Measurements from ENCODE around the gene C11orf52. TPM values are rescaled to one million over a fixed set of nuclear protein-coding genes. Genes with fewer than 3 reads are reported as not detected.

C11orf52 gene
- total RNA-seq = not detected

DNA sequence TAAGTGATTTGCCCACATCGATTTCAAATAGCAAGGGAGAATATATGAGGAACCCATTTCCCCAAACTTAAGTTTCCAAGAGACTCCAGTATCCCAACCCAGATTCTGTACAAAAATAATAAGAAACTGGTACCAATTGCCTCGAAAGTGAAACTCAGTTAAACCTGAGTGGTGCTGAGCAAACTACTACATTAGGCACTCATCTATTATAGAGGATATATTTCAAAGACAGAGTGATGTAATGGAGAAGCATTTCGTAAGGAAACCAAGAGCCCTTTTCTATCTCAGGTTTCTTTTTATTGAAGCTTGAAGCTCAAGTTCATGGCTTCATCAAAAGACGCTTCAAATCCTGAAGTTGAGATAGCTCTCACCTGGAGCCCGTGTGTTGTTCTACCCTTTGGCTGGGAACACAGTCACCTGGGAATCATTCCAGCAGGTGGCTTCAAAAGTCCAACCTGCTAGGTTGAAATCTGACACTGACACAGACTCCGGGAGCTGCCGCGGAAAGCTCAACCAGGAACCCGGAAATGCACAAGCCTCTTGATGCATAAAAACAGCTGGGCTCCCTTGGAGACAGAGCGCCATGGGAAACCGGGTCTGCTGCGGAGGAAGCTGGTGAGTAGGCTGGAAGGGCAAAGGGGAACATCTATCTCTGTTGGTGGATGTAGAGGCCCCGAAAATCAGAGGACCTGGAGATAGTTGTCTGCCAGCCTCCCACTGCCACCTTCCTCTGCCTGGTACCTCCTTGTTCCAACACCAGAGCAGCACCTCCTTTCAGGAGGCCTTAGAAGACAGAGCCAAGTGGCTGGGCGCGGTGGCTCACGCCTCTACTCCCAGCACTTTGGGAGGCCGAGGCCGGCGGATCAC lies at the start of gene C11orf52:
Gene C11orf52, plus strand, starts transcription at position 524 of the 867 bp plus-strand sequence. Its CDS starts 60 bp downstream, at position 584.

GRCh38 chr11:111870886-111871692 lies 47.6 kb upstream of the C11orf52 start, which contains the start of gene ALG9:
Gene ALG9, minus strand, starts transcription at chr11:111871581. Its CDS starts 99 bp downstream, at chr11:111871482.

DNA sequence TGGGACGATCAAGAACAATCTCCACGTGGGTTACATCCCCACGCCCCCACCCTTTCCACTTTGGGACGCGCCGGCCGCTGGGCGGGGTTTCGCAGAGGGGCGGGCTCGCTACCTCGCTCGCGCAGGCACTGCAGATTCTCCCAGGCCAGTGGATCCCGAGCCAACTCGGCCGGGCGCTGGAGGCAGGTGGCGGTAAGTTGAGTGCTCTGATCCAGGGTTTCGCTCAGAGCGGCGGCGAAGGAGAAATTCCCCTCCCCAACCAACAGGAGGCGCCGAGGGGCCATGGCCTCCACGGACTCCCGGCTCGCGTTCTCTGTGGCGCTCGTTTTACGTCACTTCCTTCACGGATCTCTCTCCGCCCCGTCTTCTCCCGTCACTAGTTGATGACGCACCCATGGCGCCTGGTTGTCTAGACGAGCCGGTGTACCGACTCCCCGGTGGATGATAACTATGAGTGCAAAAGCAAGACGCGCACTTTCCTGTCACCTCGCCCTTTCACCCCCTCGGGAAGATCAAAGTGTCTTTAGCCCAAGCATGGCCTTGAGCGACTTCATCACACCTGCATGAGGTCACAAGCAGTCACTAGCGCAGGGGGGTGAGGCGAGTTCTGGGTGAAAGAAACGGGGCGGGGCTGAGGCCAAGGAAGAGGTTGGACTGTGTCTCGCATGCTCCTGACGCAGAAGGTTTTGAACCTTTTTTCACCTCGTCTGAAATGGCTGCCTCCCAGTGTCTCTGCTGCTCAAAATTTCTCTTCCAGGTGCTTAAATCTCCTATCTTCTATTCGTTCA lies 39.7 kb upstream of the C11orf52 start, which contains the start of the genes CFAP68 and FDXACB1:
Gene CFAP68, plus strand, starts transcription at position 693 of the 788 bp plus-strand sequence. Its CDS starts 20 bp downstream, at position 713.
Gene FDXACB1, minus strand, starts transcription at position 317 of the 788 bp plus-strand sequence. Its CDS starts 33 bp downstream, at position 284.

GRCh38 chr11:111911563-111912401 lies 6.9 kb upstream of the C11orf52 start, which contains the start of gene CRYAB:
Gene CRYAB, minus strand, starts transcription at chr11:111911770. Its CDS starts 46 bp downstream, at chr11:111911724.

GRCh38 chr11:111912535-111912934 lies 6.2 kb upstream of the C11orf52 start, which contains the start of gene HSPB2:
Gene HSPB2, plus strand, starts transcription at chr11:111912734. Its CDS starts 96 bp downstream, at chr11:111912830.

Other genes with a start within 250 kb of the C11orf52 start
- gene PPP2R1B, start 152.5 kb upstream of the C11orf52 start, total RNA-seq = 10 to 100 TPM; 40.8 to 42.5 TPM
- 10 to 100 TPM; 20.3 to 22.0 TPM for gene ALG9, start 47.3 kb upstream of the C11orf52 start, total RNA-seq
- gene FDXACB1, start 39.7 kb upstream of the C11orf52 start, total RNA-seq = 1 to 10 TPM; 3.8 to 4.1 TPM
- 10 to 100 TPM; 20.3 to 23.9 TPM for gene CFAP68, start 39.4 kb upstream of the C11orf52 start, total RNA-seq
- gene CRYAB, start 7.1 kb upstream of the C11orf52 start, total RNA-seq = not detected
- not detected for gene HSPB2, start 6.2 kb upstream of the C11orf52 start, total RNA-seq
- 1 to 10 TPM; 2.5 to 3.0 TPM for gene DIXDC1, start 18.4 kb downstream of the C11orf52 start, total RNA-seq
- gene DLAT, start 106.5 kb downstream of the C11orf52 start, total RNA-seq = 10 to 100 TPM; 22.9 to 23.6 TPM
- under 1 TPM; 0.17 to 0.28 TPM for gene PIH1D2, start 155.1 kb downstream of the C11orf52 start, total RNA-seq
- 10 to 100 TPM; 23.8 to 24.1 TPM for gene NKAPD1, start 155.4 kb downstream of the C11orf52 start, total RNA-seq
- gene TIMM8B, start 167.8 kb downstream of the C11orf52 start, total RNA-seq = 10 to 100 TPM; 41.6 to 43.7 TPM
- 10 to 100 TPM; 77.0 to 78.7 TPM for gene SDHD, start 168.0 kb downstream of the C11orf52 start, total RNA-seq
- not detected for gene IL18, start 245.2 kb downstream of the C11orf52 start, total RNA-seq
- gene TEX12, start 248.5 kb downstream of the C11orf52 start, total RNA-seq = under 1 TPM; 0.33 to 0.51 TPM

Measured in activated naive CD4-positive, alpha-beta T cell treated with anti-CD3 and anti-CD28 coated beads, Interleukin-2, amount 10 ng/mL, durations not matched to agents 5 hours and 36 hours (primary cell).